ENCODE data around the gene TDRD1.

GRCh38 chr10:114276066-114276465 lies 96.9 kb downstream of the TDRD1 start:
- TF ChIP-seq POLR2AphosphoS5 (IDR thresholded peaks at IDR 0.05; ENCODE audit: low read depth, low read length) (no peak), REST (IDR thresholded peaks at IDR 0.05; ENCODE audit: insufficient read depth in 1 of 2, low read depth in 2 of 2, low read length in 2 of 2) (no peak), SIN3A (IDR thresholded peaks at IDR 0.05; ENCODE audit: borderline replicate concordance, insufficient read depth, low read length) (no peak)

Data from PFSK-1 (cell line).